ENCODE results near the gene LYPD6B. TPM values are rescaled to one million over a fixed set of nuclear protein-coding genes. Genes with fewer than 3 reads are reported as not detected.

LYPD6B gene
- total RNA-seq, 1 donor from 2014 or later = not detected

Other genes starting within 250 kb of the LYPD6B start
- 0.47 TPM for gene KIF5C, start 163.5 kb upstream of the LYPD6B start, total RNA-seq

Data from left ventricle myocardium inferior (tissue), 1 donor.